ENCODE results near the gene BLOC1S3.
"Not testable (repeated sequence)": the region's sequence is repeated elsewhere in the genome, so short reads cannot be mapped to it uniquely, and the experiment has no call there.

Gene BLOC1S3

GRCh38 chr19:45186509-45187334 lies 8.1 kb downstream of the BLOC1S3 start:
- DNase-seq, result no peak

GRCh38 chr19:45187421-45188100 lies 9.0 kb downstream of the BLOC1S3 start:
- DNase-seq, result no peak

GRCh38 chr19:45189971-45190370 lies 11.4 kb downstream of the BLOC1S3 start:
- no peak for DNase-seq

- no peak for DNase-seq
Measured at GRCh38 chr19:45191375-45191774, 12.8 kb downstream of the BLOC1S3 start.

- no peak for DNase-seq
Measured at GRCh38 chr19:45195764-45196163, 17.2 kb downstream of the BLOC1S3 start.

GRCh38 chr19:45200568-45200967 lies 22.0 kb downstream of the BLOC1S3 start:
- no peak for DNase-seq

GRCh38 chr19:45202637-45203036 lies 24.1 kb downstream of the BLOC1S3 start:
- no peak for DNase-seq

GRCh38 chr19:45205810-45206209 lies 27.2 kb downstream of the BLOC1S3 start:
- no peak for DNase-seq

- DNase-seq, result no peak
Measured at GRCh38 chr19:45206328-45206727, 27.7 kb downstream of the BLOC1S3 start.

GRCh38 chr19:45211751-45212381 lies 33.3 kb downstream of the BLOC1S3 start:
- DNase-seq, result no peak

GRCh38 chr19:45213031-45213430 lies 34.4 kb downstream of the BLOC1S3 start:
- no peak for DNase-seq

- no peak for DNase-seq
Measured at GRCh38 chr19:45215391-45216191, 37.0 kb downstream of the BLOC1S3 start.

- DNase-seq, result no peak
Measured at GRCh38 chr19:45216667-45217066, 38.1 kb downstream of the BLOC1S3 start.

GRCh38 chr19:45217193-45217956 lies 38.8 kb downstream of the BLOC1S3 start:
- DNase-seq, result no peak

GRCh38 chr19:45217957-45218334 lies 39.4 kb downstream of the BLOC1S3 start:
- no peak for DNase-seq

- DNase-seq, result no peak
Measured at GRCh38 chr19:45218426-45218825, 39.8 kb downstream of the BLOC1S3 start.

GRCh38 chr19:45218911-45219743 lies 40.5 kb downstream of the BLOC1S3 start:
- no peak for DNase-seq

- DNase-seq, result no peak
Measured at GRCh38 chr19:45222724-45223123, 44.1 kb downstream of the BLOC1S3 start.

GRCh38 chr19:45223879-45224278 lies 45.3 kb downstream of the BLOC1S3 start:
- DNase-seq, result no peak

GRCh38 chr19:45224645-45225044 lies 46.1 kb downstream of the BLOC1S3 start:
- no peak for DNase-seq

- DNase-seq, result not testable (repeated sequence)
Measured at GRCh38 chr19:45229056-45229455, 50.5 kb downstream of the BLOC1S3 start.
